ENCODE results near the gene FANCC. TPM values are rescaled to one million over a fixed set of nuclear protein-coding genes. Genes with fewer than 3 reads are reported as not detected.

Gene FANCC
- total and polyA plus RNA-seq, 2 of the 4 experiments (the other 2 are of a cell fraction) = 4.7 to 6.3 TPM

GRCh38 chr9:95363051-95363841 is 45.7 kb upstream of the FANCC start:
- Histone ChIP-seq H4K20me1 (ENCODE audit: insufficient read depth, low read length) (no peaks in the 10 kb centered on the region), H2BK20ac (ENCODE audit: low read depth, low read length) (peak overlapping the region; percentile 62; the same call in 1 of the 2 replicates), H3K4me1 (ENCODE audit: control insufficient read depth, insufficient read depth, low read length) (peaks cover 4% of the 10 kb centered on the region), H3K14ac (replicated peaks; ENCODE audit: low read depth, low read length) (no peak overlapping the region), H2BK5ac (ENCODE audit: low read depth, low read length, poor library complexity, severe bottlenecking) (no peak overlapping the region), H3K9me3 (ENCODE audit: control insufficient read depth, insufficient read depth, low read length) (no peaks in the 10 kb centered on the region), H3K4me3 (ENCODE audit: insufficient read depth, low read depth, low read length) (no peak overlapping the region), H4K91ac (ENCODE audit: insufficient read depth, low read depth, low read length) (peak overlapping the region; percentile 26; the same call in 1 of the 2 replicates), H3K9me1 (ENCODE audit: insufficient read depth, low read length) (peaks cover 3% of the 10 kb centered on the region; the same call in 1 of the 2 replicates), H3K4me2 (ENCODE audit: low read depth, low read length) (peak overlapping the region; percentile 17; the same call in 1 of the 2 replicates), H3K18ac (ENCODE audit: low read depth, low read length) (peak overlapping the region; percentile 61), H3K36me3 (ENCODE audit: control insufficient read depth, insufficient read depth, low read length) (no peaks in the 10 kb centered on the region), H3K23ac (ENCODE audit: low read depth, low read length) (0 out of 2 replicates have a peak overlapping the region, but pooled peaks have one; percentile 24), H3K56ac (ENCODE audit: extremely low read depth, insufficient read depth, low read length) (no peak overlapping the region), H4K8ac (ENCODE audit: low read depth in 2 of 2, low read length in 2 of 2) (no peak overlapping the region), H3K4ac (ENCODE audit: low read depth, low read length) (peak overlapping the region; percentile 43; the same call in 1 of the 2 replicates), H3K27me3 (ENCODE audit: control insufficient read depth, insufficient read depth, low read length) (peaks cover 2% of the 10 kb centered on the region), H3K9ac (ENCODE audit: low read depth, low read length) (no peak overlapping the region), H2BK120ac (ENCODE audit: low read depth, low read length) (peak overlapping the region; percentile 55), H2AK5ac (ENCODE audit: low read depth, low read length) (no peak overlapping the region; the same call in 1 of the 2 replicates), H2AK9ac (replicated peaks; ENCODE audit: low read depth, low read length, poor library complexity) (no peak overlapping the region), H3K27ac (ENCODE audit: insufficient read depth, low read length) (peak overlapping the region; percentile 2; the same call in 1 of the 2 replicates), H3K79me1 (ENCODE audit: low read depth in 1 of 2, low read length in 2 of 2) (no peaks in the 10 kb centered on the region), H2AFZ (replicated peaks; ENCODE audit: low read length, poor library complexity) (peak overlapping the region; percentile 55), H4K5ac (ENCODE audit: low read depth, low read length) (no peak overlapping the region), H2BK15ac (ENCODE audit: low read depth, low read length) (no peak overlapping the region)
- in situ Hi-C loops (cut with MboI; ENCODE audit: low sequenced_read_pairs) = no loop called here
- peak; percentile 83 for ATAC-seq (ENCODE audit: low read depth)
- TF ChIP-seq SMC3 (IDR thresholded peaks at IDR 0.05; ENCODE audit: low read depth, low read length) (no peak), CEBPB (IDR thresholded peaks at IDR 0.05; ENCODE audit: low read depth, low read length) (no peak), MAZ (IDR thresholded peaks at IDR 0.05; ENCODE audit: borderline replicate concordance, low read depth, low read length) (no peak), CTCF (conservative IDR thresholded peaks at IDR 0.05; ENCODE audit: low read depth, low read length) (no peak), NFE2L2 (IDR thresholded peaks at IDR 0.05; ENCODE audit: low read depth, low read length) (no peak), ELK1 (IDR thresholded peaks at IDR 0.05; ENCODE audit: borderline replicate concordance, low read depth, low read length) (no peak), BHLHE40 (IDR thresholded peaks at IDR 0.05; ENCODE audit: low read depth, low read length) (no peak), CHD1 (IDR thresholded peaks at IDR 0.05; ENCODE audit: low read depth, low read length) (no peak), MXI1 (IDR thresholded peaks at IDR 0.05; ENCODE audit: borderline replicate concordance, low read depth, low read length) (no peak)
- ChIA-PET CTCF (interaction anchor here (0.7 to 1.0 kb wide), 2 partner anchors 8 to 18 kb away, joined by 3 read pairs; no protein-coding TSS in a partner anchor), POLR2A (ENCODE audit: unreplicated experiment) (no interaction called here)
- BruUV-seq (replicated peaks) = no TSS peak
- dilution Hi-C loops (cut with HindIII; ENCODE audit: low sequenced_read_pairs, unreplicated experiment) = no loop called here
- WGBS, 2 experiments (ENCODE audit: extremely low coverage in 2 of 2, insufficient read length in 1 of 2) = no CpG with 5 or more reads among the region's 12 CpGs
- peak; percentile 33 for DNase-seq
- intact Hi-C loops (cut with micrococcal nuclease) = no loop called here

All from IMR-90 (cell line).